HG03558 (cell line): Measurements from ENCODE around the gene HIGD1C.
"Not testable (repeated sequence)": the region's sequence is repeated elsewhere in the genome, so short reads cannot be mapped to it uniquely, and the experiment has no call there.

Experiments
- ATAC-seq: cut with Tn5 transposase; IDR thresholded peaks from one replicate; pipeline ENCODE4 v1.9.1; 2021; ENCODE audit warnings: moderate number of reproducible peaks; ENCODE audit not compliant: unreplicated experiment; ENCODE audit errors: extremely low read depth

Gene HIGD1C

GRCh38 chr12:51012570-51013236, 60.4 kb downstream of the HIGD1C start:
- no peak for ATAC-seq

GRCh38 chr12:51013441-51013840, 61.1 kb downstream of the HIGD1C start:
- ATAC-seq, result no peak

GRCh38 chr12:51014467-51014866, 62.1 kb downstream of the HIGD1C start:
- ATAC-seq, result not testable (repeated sequence)

- ATAC-seq, result no peak
Measured at GRCh38 chr12:51017452-51017851, 65.1 kb downstream of the HIGD1C start.

- ATAC-seq, result no peak
Measured at GRCh38 chr12:51018956-51019355, 66.6 kb downstream of the HIGD1C start.

GRCh38 chr12:51019927-51020326, 67.6 kb downstream of the HIGD1C start:
- ATAC-seq, result no peak
